22Rv1 (cell line): Measurements from ENCODE around the gene AFF2.

ENCODE experiments used
- ZFX ChIP-seq: fragments of 450-650 bp; IDR thresholded peaks from 2 replicates; pipeline ENCODE4 v1.6.1; 2017; ENCODE audit warnings: antibody characterized with exemption, borderline replicate concordance
- TF ChIP-seq, protein P1 (sequence below): fragments of 450-650 bp; IDR thresholded peaks from 2 replicates; pipeline ENCODE4 v1.5.1; 2017; ENCODE audit warnings: mild to moderate bottlenecking

DNA sequence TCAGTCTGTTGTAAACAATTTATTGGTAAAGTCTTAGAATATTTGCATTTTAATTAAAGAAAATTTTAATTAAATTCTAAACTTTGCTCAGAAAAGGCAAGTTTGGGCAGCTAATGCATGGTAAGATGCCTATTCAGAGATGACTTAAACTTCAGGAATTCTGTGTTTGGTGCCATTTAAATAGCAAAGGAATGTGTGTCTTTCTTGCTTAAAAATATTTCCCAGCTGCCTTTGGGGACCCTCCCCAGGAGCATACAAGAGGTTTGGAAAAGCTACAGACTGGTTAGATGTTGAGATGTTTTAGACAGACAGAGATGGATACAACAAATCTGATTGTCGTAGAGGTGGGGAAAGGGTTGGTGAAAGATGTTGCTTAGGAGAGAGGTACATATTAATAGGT is 36.5 kb downstream of the AFF2 start:
- TF ChIP-seq, protein P1, sequence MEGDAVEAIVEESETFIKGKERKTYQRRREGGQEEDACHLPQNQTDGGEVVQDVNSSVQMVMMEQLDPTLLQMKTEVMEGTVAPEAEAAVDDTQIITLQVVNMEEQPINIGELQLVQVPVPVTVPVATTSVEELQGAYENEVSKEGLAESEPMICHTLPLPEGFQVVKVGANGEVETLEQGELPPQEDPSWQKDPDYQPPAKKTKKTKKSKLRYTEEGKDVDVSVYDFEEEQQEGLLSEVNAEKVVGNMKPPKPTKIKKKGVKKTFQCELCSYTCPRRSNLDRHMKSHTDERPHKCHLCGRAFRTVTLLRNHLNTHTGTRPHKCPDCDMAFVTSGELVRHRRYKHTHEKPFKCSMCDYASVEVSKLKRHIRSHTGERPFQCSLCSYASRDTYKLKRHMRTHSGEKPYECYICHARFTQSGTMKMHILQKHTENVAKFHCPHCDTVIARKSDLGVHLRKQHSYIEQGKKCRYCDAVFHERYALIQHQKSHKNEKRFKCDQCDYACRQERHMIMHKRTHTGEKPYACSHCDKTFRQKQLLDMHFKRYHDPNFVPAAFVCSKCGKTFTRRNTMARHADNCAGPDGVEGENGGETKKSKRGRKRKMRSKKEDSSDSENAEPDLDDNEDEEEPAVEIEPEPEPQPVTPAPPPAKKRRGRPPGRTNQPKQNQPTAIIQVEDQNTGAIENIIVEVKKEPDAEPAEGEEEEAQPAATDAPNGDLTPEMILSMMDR: no peak
- TF ChIP-seq ZFX: no peak
